HL-60/S4 (cell line): Measurements from ENCODE around the gene FCAR.
"Not testable (repeated sequence)": the region's sequence is repeated elsewhere in the genome, so short reads cannot be mapped to it uniquely, and the experiment has no call there.

ENCODE experiments used
- in situ Hi-C: fragments of 300-500 bp; cut with MboI; formaldehyde crosslinking; loops from 2 replicates; pipeline ENCODE4 v1.14.3; 2022; ENCODE audit warnings: low sequenced_read_pairs

The FCAR gene

DNA sequence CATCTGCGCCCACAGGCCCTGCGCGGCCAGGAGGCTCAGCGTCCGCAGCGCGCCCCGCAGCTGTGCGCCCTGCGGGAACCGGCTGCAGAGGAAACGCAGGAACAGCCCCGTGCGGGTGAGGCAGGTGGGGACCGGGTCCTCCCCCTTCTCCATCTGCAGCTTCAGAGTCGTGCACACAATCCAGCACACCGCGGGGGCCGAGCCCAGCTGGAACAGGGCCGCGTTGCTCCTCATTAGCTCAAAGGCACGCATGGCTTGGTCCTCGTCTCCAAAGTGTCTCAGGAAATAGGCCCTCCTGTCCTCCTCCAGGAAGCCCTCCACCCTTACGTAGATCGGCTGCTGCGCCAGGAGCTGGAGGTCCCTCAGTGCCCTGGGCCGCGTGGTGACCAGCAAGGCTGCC lies 65.5 kb downstream of the FCAR start:
- in situ Hi-C loops = not testable (repeated sequence)
